ENCODE results near the gene CEPT1.
A peak's percentile ranks its signal among the peaks of the same experiment; 100 is the strongest.
"Not testable (repeated sequence)": the region's sequence is repeated elsewhere in the genome, so short reads cannot be mapped to it uniquely, and the experiment has no call there.

Gene CEPT1

GRCh38 chr1:111213412-111213811 lies 73.4 kb downstream of the CEPT1 start:
- no peak for DNase-seq

DNA sequence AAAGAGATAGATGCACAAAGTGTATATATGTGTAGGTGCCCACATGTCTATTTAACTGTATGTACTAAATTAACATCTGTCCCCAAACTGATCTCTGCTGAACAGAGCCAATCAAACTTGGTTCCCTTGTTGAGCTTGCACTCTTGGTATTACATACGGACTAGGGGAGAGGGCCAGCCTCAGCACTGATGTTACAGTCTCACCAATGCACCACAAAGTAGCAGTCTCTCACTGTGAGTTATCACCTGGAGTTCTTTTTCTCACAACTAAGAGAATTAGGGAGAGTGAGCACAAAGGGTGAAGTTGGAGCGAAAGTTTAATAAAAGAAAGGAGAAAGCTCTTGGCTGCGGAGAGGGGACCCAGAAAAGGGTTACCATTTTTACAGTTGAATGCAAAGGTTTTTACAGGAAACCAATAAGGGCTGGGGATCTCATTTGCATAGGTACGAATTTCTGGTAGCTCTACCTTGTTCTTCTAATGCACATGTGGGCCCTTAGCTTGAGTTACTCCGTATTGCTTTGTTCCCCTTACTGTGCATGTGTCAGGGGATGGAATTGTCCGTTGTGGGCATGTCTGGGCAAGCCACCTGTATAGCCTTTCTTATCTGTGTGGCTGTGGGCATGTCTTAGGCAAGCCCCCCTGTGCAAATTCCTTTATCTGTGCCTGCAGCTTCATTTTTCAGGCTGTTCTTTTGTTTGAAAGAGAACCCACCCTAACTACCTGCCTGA lies 74.2 kb downstream of the CEPT1 start:
- DNase-seq: peak; percentile 16

DNA sequence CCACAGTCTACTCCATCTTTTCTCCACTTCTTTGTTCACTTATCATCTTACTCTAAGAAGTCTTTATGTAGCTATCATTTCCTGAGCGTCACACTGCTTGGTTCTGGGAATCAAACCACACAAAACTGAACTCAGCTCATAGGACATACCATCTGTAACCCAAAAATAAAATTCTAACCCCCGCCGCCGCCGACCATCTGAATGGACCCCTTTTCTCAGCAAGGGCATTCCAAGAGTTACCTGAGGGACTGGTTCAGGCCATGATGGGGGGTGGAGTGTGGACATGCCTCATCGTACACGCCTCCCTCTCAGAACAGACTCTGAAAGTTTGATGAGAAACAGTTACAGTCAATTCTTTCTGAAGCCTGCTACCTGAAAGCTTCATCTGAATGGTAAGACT lies 74.9 kb downstream of the CEPT1 start:
- no peak for DNase-seq

DNA sequence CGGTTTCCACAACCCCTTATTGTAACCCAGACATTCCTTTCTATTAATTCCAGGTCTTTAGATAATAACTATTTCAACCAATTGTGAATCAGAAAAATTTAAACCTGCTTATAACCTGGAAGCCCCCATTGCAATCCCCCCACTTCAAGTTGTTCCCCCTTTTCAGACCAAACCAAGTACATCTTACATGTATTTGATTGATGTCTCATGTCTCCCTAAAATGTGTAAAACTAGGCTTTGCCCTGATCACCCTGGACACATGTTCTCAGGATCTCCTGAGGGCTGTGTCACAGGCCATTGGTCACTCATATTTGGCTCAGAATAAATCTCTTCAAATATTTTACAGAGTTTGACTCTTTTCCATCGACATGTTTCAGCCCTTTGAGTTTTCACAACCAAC lies 75.3 kb downstream of the CEPT1 start:
- not testable (repeated sequence) for DNase-seq

GRCh38 chr1:111216751-111217150 lies 76.7 kb downstream of the CEPT1 start:
- DNase-seq: no peak

DNA sequence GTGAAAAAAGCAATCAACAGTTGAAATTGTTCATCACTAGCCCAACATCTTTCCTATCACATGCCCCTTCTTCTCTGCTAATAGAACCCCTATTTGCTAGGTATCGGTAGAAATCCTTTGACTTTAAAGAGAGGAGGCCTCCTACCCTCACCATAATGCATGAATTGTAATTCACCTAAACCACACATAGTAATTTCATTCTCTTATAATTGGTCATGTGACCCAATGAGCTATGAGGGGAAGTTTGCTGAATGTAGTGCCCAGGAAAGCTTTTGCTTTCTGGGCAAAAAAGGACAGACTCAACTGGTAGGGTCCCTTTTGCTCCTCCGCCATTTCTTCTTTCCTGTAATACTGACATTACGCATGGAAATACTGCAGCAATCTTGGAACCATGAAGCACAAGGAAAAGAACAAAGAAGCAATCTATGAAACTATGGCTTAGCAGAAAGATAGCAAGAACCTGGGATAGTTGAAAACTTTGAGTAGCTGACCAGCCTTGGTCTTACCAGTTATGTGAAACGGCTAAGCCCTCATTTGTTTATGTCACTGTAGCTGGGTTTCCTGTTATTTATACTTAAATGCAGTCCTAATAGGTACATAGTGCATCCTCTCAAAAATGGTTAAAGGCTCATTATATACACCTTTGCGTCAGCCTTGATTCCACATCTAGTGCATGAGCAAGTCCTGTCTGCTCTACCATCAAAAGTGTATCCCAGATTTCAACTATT lies 77.3 kb downstream of the CEPT1 start:
- no peak for DNase-seq

- no peak for DNase-seq
These were observed 78.9 kb downstream of the CEPT1 start for GRCh38 chr1:111218701-111219556.

DNA sequence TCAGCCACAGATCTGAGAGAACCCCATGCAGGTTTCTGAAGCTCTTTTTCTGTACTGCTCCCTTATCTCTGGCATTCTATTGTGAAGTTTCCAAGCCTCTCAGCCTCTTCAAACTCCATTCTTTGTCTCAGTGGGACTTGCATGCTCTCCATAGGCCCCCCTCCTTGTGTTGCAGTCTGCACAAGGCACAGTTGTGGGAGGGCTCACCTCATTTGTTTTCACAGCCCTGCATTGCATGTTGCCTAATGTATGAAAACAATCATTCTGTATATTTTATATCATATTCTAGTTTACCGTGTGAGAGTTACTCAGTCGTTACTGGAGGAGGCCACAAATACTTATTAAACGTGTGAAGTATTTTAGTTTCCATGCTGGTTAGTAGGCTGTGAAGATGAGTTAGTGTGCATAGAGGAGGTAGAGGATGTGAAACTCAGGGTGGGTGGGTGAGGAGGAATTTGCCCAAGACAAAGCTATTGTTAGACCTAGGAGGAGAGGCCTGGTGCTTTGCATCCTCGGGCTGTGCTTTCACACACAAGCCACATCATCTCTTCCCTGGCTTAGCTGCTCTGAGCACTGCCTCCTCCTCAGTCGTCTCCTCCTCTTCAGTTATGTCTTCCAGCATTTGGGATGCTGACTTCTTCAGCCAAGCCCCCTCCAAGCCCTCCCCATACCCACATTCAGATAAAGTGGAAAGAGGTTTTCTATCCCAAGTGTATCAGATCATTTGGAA lies 79.7 kb downstream of the CEPT1 start:
- no peak for DNase-seq

DNA sequence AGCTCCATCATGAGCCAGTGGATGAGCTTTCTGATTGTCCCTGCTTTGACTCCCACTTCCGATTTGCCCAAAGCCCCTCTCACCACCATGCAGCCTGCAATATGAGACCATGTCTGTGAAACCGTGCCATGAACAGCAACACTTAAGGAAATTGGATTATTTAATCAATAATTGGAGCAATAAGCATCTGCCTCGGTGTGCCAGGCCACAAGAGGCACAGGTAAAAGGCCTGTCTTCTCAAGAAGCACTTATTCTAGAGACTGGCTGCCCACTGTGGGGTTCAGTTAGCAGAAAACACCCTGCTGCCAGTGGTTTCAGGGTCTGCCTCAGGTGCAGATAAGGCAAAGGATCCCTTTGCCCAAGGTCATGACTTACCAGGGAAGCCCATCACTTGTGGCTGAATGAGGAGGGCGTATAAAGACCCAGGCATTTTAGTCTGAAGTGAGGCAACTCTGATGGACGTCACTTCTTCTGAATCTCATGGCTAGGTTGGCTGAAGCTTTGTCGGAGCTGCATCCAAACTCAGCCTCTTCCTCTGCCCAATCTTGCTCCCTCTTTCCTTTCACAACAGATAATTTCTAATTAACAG lies 80.4 kb downstream of the CEPT1 start:
- no peak for DNase-seq

GRCh38 chr1:111221276-111221632 lies 81.2 kb downstream of the CEPT1 start:
- DNase-seq: no peak

DNA sequence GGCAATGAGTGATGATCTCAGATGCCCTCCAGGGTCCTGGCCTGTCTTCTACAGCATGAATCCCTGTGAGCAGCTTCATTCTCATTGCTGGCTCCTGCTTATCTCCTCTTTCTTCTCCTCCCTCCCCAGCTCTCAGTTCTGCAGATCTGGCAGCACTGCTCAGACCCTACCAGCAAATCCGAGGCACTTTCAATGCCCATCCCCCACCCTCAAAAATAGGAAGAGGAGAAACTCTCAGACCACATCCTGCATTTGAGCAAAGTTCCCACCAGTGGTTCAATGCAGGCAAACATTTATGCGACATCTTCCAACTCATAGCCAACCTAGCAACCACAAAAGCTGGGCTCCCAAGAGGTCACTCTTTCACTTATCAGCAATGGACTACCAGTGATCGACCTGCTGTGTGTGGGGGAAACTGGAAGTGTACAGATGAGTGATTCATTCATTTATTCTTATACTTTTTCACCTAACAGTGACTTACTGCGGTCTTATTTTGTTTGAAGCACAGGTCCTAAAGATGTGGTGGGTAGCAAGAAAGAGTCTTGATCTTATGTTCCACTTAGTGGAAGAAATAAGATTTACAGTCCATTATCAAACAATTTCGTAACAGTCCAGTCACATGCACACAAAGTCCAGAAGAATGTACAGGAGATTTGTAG lies 81.7 kb downstream of the CEPT1 start:
- no peak for DNase-seq

- peak; percentile 63 for DNase-seq
These were observed 82.5 kb downstream of the CEPT1 start for GRCh38 chr1:111222308-111223125.

- no peak for DNase-seq
These were observed 83.2 kb downstream of the CEPT1 start for GRCh38 chr1:111223126-111223685.

DNA sequence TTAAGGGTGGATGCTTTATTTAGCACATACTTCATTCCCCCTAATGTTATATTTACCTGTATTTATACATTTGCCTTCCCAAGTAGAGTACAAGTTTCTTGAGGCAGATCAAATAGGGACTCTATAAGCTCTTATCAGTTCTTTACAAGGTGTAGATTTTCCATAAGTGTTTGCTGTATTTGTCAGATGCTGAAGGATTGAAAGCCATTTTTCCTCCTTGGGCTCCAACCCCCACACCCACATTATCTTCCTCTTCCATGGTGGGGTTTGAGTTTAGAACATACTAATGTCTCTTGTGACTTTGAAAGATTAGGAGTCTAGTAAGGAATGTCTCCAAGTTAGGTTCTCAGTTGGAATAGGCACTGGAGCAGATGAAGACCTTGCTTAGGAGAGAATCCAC lies 85.1 kb downstream of the CEPT1 start:
- DNase-seq: no peak

GRCh38 chr1:111225717-111226400 lies 85.8 kb downstream of the CEPT1 start:
- no peak for DNase-seq

GRCh38 chr1:111227434-111227833 lies 87.4 kb downstream of the CEPT1 start, which contains the start of gene CHI3L2:
Gene CHI3L2 (plus strand): TSS chr1:111227713. CDS start chr1:111227730, 17 bp downstream.
- DNase-seq: no peak

DNA sequence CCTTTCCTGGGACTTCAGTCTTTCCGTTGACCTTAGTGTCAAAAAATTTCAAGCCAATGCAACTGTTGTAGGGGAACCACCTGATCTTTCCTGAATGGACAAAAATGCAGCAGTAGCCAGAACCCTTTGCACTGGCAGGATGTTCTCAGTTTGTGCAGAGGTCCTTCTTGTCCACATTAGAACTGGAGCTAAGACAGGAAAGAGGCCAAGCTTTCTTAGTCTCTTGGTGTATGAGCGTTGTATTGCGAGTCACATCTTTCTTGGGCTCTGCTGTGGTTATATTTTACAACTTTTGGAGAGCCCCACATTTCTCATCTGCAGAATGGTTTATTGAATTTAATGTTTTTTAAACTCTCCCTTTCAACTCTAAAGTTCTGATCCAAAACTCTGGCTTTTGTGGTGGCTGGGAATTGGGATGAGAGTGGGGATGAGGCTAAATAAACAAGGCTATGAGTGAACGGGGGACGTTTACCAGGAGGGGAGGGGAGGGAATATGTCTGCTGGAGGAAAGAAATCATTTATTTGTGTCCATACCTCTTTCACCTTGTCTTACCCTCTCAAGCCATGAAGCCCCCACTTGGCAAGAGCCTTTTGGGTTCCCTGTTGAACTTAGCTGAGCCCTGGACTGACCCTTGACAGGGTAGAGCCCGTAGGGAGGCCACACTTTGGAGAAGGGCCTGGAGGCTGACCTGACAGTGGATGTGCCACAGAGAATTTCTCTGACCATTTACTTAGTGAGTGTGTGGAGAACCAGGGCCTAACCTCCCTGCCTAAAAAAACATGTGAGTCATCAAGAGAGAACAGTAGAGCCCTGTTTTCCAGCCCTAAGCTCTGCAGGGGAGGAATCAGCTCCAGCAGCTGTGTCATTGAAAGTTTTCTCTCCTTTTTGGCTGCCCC lies 88.1 kb downstream of the CEPT1 start:
- no peak for DNase-seq

- DNase-seq: no peak
These were observed 88.7 kb downstream of the CEPT1 start for GRCh38 chr1:111228748-111229126.

DNA sequence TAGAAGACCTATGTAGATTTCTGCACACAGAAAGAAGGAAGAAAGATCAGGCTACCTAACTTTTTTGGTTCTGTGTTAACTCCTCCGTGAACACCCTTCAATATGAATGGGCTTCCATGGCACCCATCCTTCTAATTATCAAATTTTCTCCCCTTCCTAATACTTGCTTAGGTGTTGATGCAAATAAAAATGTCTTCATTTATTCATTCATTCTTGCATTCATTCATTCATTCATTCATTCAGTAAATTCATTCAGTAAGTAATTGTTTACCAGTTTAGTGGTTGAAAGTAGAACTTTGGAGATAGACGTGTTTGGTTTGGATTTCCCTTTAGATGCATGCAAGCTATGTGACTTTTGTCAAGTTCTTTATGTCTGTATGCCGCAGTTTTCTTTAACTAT lies 92.1 kb downstream of the CEPT1 start:
- no peak for DNase-seq
